NCI-H2107 treated with DMSO at 0.1 percent for 48 hours (cell line): ENCODE results near the gene TSPOAP1.

Source experiments
- DNase-seq: peaks from one replicate; lab custom pipeline; 2025; ENCODE audit not compliant: unreplicated experiment; lab: John Stamatoyannopoulos, UW

The TSPOAP1 gene

DNA sequence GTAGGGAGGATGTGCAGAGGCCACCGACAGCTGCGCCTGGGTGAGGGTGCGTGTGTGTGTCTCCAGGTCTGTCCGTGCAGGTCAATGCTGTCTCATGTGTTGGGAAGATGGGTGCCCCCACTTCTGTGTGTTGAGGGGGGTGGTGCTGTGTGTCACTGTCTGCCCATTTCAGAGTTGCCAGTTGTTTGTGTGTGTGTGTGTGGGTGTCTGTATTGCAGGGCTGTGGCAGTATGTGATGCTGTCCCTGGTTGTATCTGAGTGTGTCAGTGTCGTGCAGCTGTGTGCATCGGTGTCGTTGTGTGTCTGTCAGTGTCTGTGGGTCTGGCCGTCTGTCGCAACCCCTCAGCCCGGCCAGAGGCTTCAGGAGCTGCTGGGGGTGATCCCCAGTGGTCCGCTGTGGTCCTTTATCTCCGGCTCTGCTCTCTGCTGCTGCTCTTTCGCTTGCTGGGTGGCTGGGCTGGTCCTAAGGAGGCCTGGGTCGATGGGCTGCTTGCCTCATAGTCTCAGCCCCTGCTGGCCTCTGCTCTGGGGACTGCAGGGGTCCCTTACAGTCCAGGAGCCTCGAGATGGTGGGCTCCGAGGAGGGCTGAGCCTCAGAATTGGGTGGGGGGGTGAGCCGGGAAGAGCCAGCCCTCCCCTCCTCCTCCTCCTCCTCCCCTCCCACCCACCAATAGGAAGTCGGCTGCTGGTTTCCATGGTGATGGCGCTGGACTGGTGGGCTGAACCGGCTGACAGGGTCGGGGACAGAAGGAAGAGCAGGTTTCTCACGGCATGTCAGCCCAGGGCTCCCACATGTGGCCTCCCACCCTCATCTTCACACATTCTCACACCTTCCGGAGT lies at the start of gene TSPOAP1:
Gene TSPOAP1, minus strand, starts transcription at position 601 of the 840 bp plus-strand sequence. CDS start 875 bp downstream, outside the sequence.
- DNase-seq = no peak

GRCh38 chr17:58377661-58378060 lies 49.1 kb upstream of the TSPOAP1 start:
- DNase-seq = no peak

- no peak for DNase-seq
Measured at GRCh38 chr17:58377093-58377601, 48.6 kb upstream of the TSPOAP1 start.

DNA sequence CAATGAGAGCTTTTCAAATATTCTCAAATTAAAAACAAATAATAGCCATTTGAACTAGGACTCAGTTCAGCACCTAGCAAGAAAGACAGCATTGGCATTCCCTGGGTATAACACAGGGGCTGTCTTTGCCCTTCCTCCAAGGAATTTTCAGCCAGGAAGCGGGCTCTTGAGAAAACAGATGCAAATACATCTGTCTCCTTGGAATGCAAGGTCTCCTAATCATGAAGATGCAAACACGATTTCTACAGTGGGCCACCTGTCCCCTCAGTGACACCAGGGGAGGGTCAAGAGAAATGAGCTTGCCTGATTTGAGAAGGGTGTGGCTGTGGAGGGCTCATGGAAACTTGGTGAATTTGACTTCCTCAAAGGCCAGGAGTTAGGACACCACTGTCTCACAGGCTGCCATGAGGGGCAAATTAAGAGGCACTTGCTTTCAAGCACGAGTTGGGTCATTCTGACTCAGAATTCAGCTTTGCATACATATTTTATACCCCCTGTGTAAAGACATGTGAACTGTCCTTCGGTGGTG lies 47.9 kb upstream of the TSPOAP1 start:
- no peak for DNase-seq

GRCh38 chr17:58375811-58376210 lies 47.2 kb upstream of the TSPOAP1 start:
- DNase-seq = no peak

GRCh38 chr17:58375256-58375655 lies 46.7 kb upstream of the TSPOAP1 start:
- no peak for DNase-seq

- no peak for DNase-seq
Measured at GRCh38 chr17:58373923-58374322, 45.3 kb upstream of the TSPOAP1 start.

GRCh38 chr17:58373003-58373402 lies 44.4 kb upstream of the TSPOAP1 start:
- DNase-seq = no peak

DNA sequence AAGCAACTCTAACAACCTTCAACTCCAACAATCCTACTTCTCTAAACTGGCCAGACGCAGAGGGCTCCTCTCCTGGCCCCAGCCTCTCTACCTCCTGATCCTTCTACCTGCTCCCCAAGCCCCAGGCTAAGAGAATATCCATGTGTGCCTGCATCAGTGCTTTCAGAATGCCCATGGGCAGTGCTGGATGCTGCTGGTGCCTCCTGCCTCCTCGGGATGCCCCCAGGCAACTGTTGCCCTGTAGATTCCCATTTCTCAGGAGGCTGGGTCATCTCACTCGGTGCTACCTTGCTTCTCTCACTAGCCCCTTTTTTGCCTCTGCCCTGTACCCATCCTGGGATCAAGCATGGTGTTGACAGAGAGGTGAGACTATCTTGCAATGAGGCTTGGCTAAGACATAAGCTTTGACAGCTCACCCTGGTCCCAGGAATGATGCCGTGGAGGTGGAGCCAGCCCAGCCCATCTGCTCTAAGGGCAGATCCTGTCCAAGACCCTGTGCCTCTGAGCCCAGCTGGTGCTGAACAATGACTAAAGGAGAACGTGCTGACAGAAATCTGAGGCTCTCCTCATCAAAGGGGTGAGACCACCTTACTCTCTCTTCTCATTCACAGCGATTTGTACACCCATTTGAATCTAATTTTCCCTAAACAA lies 42.8 kb upstream of the TSPOAP1 start:
- no peak for DNase-seq

- no peak for DNase-seq
Measured at GRCh38 chr17:58370716-58371115, 42.1 kb upstream of the TSPOAP1 start.

DNA sequence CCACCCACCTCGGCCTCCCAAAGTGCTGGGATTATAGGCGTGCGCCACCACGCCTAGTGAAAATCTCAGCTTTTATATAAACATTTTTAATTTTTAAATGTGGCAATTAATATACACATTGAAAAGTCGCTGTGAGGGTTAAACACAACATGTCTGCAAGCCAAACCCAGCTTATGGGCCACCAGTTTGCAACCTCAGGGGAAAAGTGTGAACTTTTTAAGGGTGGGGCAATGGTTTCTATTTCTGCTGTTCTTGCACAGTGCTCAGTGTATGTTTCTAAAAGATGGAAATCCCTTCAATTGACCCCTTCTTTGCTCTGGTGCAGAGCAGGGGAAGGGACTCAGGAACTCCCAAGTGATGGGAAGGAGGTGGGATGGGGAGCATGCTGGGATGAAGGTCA lies 41.7 kb upstream of the TSPOAP1 start:
- DNase-seq = no peak

DNA sequence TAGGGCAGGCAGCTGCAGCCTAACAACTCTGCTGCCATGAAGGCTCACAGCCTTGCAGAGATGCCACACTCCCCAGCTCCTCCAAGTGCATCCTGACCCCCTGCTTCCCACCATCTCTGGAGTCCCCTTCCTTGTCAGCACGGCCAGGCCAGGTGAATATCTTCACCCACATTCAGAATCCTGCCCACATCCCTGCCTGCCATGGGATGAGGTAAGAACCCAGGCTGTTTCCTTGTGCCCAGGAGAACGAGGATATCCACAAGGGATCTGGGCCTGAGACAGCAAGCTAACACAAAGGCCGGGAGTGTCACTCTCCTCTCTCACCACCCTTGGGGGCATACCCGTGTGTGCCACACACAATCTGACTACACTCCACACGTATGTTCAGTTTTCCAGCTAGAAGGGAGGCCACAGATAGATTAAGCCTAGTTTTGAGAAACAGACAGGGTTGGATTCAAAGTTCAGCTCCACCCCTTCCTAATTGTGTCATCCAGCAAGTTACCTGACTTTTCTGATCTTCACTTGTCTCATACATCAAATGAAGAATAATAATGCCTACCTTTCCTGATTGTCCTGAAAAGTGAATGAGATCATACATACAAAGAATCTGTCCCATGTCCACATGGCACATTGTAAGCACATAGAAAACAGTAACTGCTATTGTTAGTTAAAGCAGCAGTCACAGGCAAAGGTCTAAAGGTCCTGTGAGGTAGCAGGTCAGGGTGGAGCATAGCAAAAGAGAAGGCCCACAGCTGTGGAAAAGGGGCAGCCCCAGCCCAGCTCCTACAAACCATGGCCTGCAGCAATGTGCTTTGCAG lies 40.8 kb upstream of the TSPOAP1 start:
- DNase-seq = no peak

- DNase-seq = no peak
Measured at GRCh38 chr17:58368860-58369213, 40.2 kb upstream of the TSPOAP1 start.

DNA sequence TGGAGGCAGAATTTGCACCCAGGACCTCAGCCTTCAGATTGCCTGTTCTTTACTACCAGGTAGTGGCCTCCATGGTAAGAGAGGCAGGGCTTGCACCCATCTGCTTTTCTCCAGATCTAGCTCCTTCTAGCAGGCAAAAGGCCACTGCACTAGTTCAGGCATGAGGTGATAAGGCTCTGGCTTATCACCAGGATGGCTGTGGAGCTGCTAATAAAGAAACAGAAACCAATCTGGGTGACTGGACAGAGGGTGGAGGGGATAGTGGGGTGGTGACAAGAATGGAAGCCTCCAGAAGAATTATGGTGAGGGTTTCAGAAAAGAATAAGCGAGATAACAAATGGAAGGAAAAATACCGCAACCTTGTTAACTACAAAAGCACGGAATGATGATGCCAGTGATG lies 38.9 kb upstream of the TSPOAP1 start:
- no peak for DNase-seq

DNA sequence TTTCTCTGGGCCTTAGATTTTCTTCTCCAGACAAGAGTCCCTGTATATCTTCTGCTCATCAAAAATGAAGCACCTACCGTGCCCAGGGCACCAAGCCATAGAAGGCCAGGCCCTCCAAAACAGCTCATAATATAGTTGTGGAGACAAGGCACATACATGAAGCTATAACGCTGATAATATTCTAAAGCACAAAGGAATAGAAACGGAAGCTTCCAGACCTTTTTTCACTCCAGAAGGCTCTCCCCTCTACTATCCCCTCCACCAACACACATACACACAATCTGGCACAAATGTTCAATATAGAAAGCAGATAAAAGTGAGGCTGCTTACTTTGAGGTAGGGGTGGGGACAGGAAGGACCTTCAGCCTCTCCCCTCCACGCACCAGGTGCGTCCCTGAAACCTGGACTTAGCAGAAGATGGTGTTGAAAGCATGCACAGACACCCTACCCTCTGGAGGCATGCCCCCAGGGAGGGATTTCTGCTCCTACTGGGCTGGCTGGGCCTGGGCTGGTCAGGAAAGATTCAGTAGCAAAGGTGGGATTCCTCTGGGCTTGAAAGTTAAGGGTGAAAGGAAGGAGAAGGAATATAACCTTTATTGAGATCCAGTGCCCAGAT lies 37.5 kb upstream of the TSPOAP1 start:
- no peak for DNase-seq

DNA sequence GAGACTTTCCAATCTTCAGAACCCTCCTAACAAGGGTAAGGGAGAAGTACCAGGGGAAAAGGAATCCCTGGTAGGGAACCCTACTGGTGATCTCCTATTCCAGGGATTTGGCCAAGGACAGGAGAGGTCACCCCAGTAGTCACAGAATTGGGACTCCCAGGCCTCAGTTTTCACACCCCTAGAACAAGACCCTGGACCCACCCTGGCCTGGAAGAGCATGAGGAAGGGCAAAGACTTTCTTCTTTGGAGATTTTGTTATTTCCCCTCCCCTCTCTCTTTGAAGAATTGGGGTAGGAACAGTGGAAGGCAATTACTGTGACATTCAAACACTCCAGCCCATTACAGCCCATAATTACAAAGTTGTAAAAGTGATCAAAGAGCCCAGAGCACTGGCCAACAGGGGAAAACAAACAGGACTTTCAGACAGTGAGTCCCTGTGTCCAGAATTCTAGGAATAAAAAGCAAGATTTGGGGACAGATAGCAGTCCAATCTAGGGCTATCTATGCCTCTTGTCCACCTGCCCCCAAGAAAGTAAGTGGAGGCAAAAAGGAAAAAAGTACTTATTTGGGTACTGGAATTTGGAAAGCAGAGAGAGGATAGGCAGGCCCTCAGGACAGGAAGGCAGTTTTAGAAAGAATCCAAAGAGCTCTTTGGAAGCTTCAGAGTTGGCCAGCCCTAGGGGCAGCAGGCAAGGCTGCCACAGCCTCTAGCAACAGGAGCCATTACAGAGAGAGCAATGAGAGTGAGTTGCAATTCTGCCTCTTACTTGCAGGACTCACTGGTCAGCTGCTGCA lies 36.8 kb upstream of the TSPOAP1 start:
- DNase-seq = no peak

DNA sequence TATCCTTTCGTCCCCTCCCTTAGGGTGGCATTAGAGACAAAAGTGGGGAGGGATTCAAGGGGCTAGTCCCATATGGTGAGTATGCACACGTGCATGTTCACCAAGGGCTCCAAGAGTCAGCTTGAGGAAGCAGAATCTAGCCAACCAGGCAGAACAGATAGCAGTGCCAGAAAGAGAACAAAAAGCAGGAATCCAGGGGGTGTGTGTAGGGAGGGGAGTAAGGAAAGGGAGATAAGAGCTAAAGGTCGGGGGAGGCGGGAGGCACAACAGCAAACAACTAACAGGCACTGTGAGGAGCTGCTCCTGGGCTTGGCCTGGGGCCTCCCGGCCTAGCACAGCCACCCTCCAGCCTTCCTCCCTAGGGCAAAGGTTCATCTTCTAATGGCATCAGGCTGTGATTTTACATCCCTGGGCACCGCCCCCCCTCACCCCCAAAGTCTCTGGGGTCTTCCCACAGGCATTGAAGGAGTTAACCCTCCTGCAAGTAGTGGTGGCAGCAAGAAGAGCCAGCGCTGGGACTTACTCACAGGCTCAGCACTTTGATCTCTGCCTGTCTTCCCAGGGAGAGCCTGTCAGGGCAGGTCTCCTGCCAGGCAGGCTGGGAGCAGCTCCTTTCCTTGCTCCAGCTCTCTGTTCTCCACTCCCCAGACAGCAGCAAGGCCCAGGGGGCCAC lies 35.8 kb upstream of the TSPOAP1 start:
- no peak for DNase-seq

GRCh38 chr17:58363457-58364185 lies 35.0 kb upstream of the TSPOAP1 start:
- no peak for DNase-seq
